ENCODE results near the gene RAB6B.

Gene RAB6B

DNA sequence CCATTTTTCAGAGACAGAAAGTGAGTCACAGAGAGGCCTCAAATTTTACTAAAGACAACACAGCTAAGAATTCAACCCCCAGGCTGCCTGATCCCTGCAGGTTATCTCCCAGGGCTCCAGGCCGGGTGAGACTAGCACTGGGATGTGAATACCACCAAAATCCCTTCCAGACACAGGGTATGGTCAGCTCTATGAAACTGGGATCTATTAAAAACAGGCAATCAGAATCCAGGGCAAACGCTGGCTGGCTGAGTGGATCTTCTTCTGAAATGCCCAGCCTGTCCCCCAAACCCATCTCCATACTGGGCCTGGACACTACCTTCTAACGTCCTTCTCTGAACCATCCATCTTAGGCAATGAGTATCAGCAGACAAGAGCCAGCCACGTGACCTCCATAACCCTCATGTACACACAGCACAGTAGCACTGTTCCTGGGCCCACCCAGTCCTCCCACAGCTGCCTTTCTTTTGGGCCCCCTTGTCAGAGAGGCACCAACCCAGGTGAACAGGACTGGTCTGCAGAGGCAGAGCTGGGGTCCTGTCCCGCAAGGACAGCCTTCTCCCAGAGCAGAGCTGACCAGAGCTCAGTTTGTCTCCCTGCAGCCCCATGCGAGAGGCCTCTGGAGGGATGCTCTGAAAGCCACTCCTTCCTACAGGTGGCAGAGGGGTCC lies 1.9 kb downstream of the RAB6B start:
- no peak overlapping the region for H3K4me3 ChIP-seq (ENCODE audit: low read depth, low read length)
- DNase-seq (ENCODE audit: low read depth) = no peak
- TF ChIP-seq, protein P1, sequence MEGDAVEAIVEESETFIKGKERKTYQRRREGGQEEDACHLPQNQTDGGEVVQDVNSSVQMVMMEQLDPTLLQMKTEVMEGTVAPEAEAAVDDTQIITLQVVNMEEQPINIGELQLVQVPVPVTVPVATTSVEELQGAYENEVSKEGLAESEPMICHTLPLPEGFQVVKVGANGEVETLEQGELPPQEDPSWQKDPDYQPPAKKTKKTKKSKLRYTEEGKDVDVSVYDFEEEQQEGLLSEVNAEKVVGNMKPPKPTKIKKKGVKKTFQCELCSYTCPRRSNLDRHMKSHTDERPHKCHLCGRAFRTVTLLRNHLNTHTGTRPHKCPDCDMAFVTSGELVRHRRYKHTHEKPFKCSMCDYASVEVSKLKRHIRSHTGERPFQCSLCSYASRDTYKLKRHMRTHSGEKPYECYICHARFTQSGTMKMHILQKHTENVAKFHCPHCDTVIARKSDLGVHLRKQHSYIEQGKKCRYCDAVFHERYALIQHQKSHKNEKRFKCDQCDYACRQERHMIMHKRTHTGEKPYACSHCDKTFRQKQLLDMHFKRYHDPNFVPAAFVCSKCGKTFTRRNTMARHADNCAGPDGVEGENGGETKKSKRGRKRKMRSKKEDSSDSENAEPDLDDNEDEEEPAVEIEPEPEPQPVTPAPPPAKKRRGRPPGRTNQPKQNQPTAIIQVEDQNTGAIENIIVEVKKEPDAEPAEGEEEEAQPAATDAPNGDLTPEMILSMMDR (conservative IDR thresholded peaks at IDR 0.05; ENCODE audit: low read depth, low read length) = no peak

DNA sequence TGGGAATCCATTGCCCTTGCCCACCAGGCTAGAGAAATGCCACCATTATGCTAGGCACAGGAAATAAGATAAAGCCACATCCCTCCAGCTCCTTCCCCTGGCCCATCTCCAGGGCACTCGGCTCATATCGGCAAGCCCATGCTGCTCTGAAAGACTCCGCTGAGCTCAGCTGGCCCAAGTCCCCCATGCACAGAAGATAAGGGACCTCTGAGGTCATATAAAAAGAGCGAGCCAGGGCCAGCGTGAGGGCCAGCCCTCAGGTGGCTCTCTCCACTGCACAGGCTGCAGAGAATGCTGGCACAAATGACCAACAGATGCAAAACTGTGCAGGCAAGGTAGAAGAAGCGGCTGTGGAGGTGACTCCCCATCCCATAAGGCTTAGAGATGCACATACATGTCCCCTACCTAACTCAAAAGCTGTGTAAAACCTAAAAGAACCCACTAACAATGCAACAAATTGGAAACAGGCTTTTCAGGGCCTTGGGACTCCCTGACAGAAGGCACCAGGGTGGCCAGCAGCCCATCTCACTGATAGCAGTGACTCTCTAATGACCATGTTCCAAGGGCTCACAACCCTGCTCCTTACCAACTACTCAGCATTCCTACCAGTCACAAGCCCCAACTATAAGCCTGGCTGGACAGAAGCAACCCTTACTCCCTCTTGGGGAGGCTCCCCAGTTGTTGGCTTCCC lies 3.0 kb downstream of the RAB6B start:
- TF ChIP-seq, protein P1 (conservative IDR thresholded peaks at IDR 0.05; ENCODE audit: low read depth, low read length) = no peak
- no peak overlapping the region for H3K4me3 ChIP-seq (ENCODE audit: low read depth, low read length)
- no peak for DNase-seq (ENCODE audit: low read depth)

DNA sequence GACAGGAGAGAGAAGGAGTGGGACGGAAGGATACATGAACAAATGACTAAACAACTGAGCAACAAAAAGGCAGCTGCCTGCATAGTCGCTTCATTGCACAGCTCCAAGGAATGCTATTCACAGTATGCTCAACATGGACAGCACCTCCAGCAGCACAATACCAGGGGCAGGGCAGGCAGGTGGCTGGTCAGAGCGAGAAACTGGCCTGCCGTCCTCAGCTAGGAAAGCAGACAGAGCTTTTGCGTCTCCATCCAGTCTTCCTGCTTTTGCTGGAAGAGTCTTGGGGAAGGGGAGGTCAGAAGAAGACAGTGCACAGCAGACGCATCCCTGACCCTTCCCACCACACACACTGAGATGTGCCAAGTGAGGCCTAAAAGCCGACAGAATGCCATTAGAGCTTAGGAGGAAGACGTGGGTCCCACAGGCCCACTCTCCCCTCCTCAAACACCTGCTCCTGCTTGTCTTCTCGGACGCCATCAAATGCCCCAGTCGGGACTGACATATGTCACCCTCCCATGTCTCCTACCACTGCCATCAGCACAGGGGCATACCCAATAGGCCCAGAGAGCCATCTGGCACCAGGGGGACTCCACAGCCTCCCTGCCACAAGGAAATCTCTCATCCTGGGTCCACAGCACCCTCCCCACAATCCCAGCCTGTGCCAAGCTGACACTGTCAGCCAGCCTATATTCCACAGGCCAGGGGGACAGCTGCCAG lies 3.9 kb downstream of the RAB6B start:
- TF ChIP-seq, protein P1 (conservative IDR thresholded peaks at IDR 0.05; ENCODE audit: low read depth, low read length) = no peak
- no peak overlapping the region for H3K4me3 ChIP-seq (ENCODE audit: low read depth, low read length)
- DNase-seq (ENCODE audit: low read depth) = no peak

DNA sequence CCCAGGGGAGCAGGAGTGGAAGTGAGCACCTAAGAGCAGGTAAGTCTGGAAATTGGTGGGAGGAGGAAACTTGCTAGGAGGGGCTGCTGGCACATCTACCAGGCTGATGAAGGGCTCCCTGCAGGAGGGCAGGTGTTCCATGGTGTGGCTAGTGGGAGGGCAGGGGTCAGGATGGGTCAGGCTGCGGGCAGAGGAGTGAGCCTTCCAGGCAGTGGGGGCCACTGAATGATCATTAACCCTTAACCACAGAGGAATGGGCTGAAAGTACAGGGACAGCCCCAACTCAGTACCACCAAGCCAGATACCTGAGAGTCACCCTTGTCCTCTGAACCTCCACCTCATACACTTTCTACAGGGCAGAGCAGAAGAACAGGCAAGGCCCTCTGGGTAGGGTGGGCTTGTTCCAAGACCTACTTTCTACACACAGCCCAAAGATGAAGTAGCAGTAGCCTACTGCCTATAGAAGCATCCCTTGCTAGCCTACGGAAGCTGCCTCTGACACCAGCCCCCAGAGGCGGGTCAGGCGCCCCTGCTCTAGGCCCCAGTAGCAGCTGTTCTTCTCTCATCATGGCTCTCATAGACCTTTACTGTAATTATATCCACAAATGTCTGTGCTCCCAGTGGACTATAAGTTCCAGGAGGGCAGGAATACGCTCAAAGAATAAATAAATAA lies 4.6 kb downstream of the RAB6B start:
- TF ChIP-seq, protein P1 (conservative IDR thresholded peaks at IDR 0.05; ENCODE audit: low read depth, low read length) = no peak
- H3K4me3 ChIP-seq (ENCODE audit: low read depth, low read length) = no peak overlapping the region
- DNase-seq (ENCODE audit: low read depth) = no peak

DNA sequence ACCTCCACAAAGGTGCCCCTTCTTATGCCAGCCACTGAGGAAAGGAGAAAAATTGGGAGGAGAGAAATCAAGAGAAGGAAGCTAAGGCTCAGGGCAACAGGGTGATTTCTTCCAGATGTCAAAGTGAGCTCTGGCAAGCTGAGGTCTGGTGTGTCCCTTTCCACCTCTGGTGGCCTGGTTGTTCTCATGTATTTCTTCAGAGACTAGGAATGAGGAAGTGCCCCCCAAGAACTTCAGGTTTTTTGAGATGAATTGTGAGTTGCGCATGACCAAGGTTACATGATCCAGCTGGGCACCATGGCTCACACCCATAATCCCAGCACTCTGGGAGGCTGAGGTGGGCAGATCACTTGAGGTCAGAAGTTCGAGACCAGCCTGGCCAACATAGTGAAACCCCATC lies 5.6 kb downstream of the RAB6B start:
- TF ChIP-seq, protein P1 (conservative IDR thresholded peaks at IDR 0.05; ENCODE audit: low read depth, low read length) = no peak
- H3K4me3 ChIP-seq (ENCODE audit: low read depth, low read length) = no peak overlapping the region
- no peak for DNase-seq (ENCODE audit: low read depth)

DNA sequence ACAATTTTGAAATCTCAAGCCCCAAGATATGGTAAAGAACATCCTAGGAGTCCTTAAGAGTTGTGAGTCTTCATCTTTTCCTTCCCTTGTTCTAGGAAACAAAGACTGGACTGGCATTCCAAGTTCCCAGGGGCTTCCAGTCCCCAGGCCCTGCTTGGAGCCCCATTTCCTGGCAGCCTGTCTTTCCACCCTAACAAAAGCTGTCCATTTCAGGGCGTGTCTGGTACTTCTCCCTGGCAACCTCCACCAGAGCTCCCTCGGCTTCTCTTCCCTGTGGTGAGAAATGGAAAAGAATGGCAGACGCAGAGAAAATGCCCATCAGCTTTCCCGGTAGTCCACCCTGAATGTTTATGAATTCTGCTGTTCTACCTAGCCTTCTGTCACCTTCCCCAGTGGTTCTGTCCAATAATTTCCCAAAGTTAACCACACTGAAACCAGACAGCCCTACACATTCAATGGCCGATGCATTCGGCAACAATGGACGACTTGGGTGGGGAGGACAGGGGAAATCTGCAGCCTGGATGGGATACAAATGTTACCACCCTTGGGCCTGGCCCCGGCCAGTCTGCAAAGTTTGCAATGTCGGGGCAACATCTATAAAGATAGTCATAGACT lies 6.8 kb downstream of the RAB6B start:
- H3K4me3 ChIP-seq (ENCODE audit: low read depth, low read length) = no peak overlapping the region
- no peak for DNase-seq (ENCODE audit: low read depth)
- TF ChIP-seq, protein P1 (conservative IDR thresholded peaks at IDR 0.05; ENCODE audit: low read depth, low read length) = no peak
